Type B pancreatic cell (in vitro differentiated cells): ENCODE data around the gene SPATA9. TPM values are rescaled to one million over a fixed set of nuclear protein-coding genes. Genes with fewer than 3 reads are reported as not detected.

Experiments used
- DNase-seq: peaks from one replicate; pipeline ENCODE4 v3.0.0; 2021; ENCODE audit warnings: mixed read lengths; ENCODE audit not compliant: unreplicated experiment; ENCODE audit errors: extremely low spot score
- H3K27ac Mint-ChIP-seq: 2 replicates; pipeline ENCODE4 v1.8.0; 2021; ENCODE audit warnings: mild to moderate bottlenecking, mixed read lengths
- H3K27me3 Mint-ChIP-seq: 2 replicates; pipeline ENCODE4 v1.8.0; 2021; ENCODE audit warnings: mixed read lengths
- H3K36me3 Mint-ChIP-seq: 2 replicates; pipeline ENCODE4 v1.8.0; 2021; ENCODE audit warnings: mixed read lengths
- H3K4me1 Mint-ChIP-seq: one replicate; pipeline ENCODE4 v1.8.0; 2021; ENCODE audit warnings: mixed read lengths; ENCODE audit not compliant: unreplicated experiment
- H3K4me3 Mint-ChIP-seq: 2 replicates; pipeline ENCODE4 v1.8.0; 2021; ENCODE audit warnings: mild to moderate bottlenecking, mixed read lengths
- H3K9me3 Mint-ChIP-seq: 2 replicates; pipeline ENCODE4 v1.8.0; 2021; ENCODE audit warnings: mixed read lengths
- CTCF ChIP-seq: fragments of 200-600 bp; sonication (generic); conservative IDR thresholded peaks from 2 replicates; pipeline ENCODE4 v1.5.0; 2021; ENCODE audit warnings: antibody characterized with exemption, mild to moderate bottlenecking
- total RNA-seq: library from RNA; stranded (reverse); gene quantifications from 2 replicates; pipeline ENCODE4 v1.2.1, GENCODE V29; 2021; ENCODE audit warnings: low replicate concordance

The SPATA9 gene
- total RNA-seq, 1 donor from 2014 or later, result 0.29 TPM

GRCh38 chr5:95720094-95720786 is 37.4 kb upstream of the SPATA9 start:
- Mint-ChIP-seq H3K27me3 (no peaks in the 10 kb centered on the region), H3K4me1 (peaks cover 20% of the 10 kb centered on the region), H3K4me3 (no peak overlapping the region), H3K36me3 (no peaks in the 10 kb centered on the region), H3K9me3 (no peaks in the 10 kb centered on the region), H3K27ac (no peak overlapping the region)
- no peak for DNase-seq
- TF ChIP-seq CTCF, result no peak

GRCh38 chr5:95718738-95719137 is 35.9 kb upstream of the SPATA9 start:
- no peaks in the 10 kb centered on the region for H3K27me3 Mint-ChIP-seq
- H3K4me3 Mint-ChIP-seq, result no peak overlapping the region
- H3K9me3 Mint-ChIP-seq, result no peaks in the 10 kb centered on the region
- H3K27ac Mint-ChIP-seq, result no peak overlapping the region
- peaks cover 19% of the 10 kb centered on the region for H3K4me1 Mint-ChIP-seq
- DNase-seq, result no peak
- TF ChIP-seq CTCF, result no peak
- no peaks in the 10 kb centered on the region for H3K36me3 Mint-ChIP-seq

- no peaks in the 10 kb centered on the region for H3K27me3 Mint-ChIP-seq
- no peak for TF ChIP-seq CTCF
- no peak for DNase-seq
- H3K4me1 Mint-ChIP-seq, result peaks cover 15% of the 10 kb centered on the region
- H3K27ac Mint-ChIP-seq, result no peak overlapping the region
- H3K36me3 Mint-ChIP-seq, result no peaks in the 10 kb centered on the region
- H3K4me3 Mint-ChIP-seq, result no peak overlapping the region
- no peaks in the 10 kb centered on the region for H3K9me3 Mint-ChIP-seq
These were observed 35.4 kb upstream of the SPATA9 start for GRCh38 chr5:95718203-95718602.

GRCh38 chr5:95717439-95717838 is 34.6 kb upstream of the SPATA9 start:
- no peak overlapping the region for H3K4me3 Mint-ChIP-seq
- no peak for TF ChIP-seq CTCF
- DNase-seq, result no peak
- H3K36me3 Mint-ChIP-seq, result no peaks in the 10 kb centered on the region
- H3K9me3 Mint-ChIP-seq, result peaks cover under 1% of the 10 kb centered on the region
- H3K4me1 Mint-ChIP-seq, result peaks cover 16% of the 10 kb centered on the region
- no peaks in the 10 kb centered on the region for H3K27me3 Mint-ChIP-seq
- no peak overlapping the region for H3K27ac Mint-ChIP-seq

GRCh38 chr5:95715799-95716461 is 33.1 kb upstream of the SPATA9 start:
- Mint-ChIP-seq H3K4me3 (no peak overlapping the region), H3K9me3 (peaks cover 4% of the 10 kb centered on the region), H3K36me3 (no peaks in the 10 kb centered on the region), H3K27me3 (peaks cover 3% of the 10 kb centered on the region), H3K4me1 (peaks cover 11% of the 10 kb centered on the region), H3K27ac (no peak overlapping the region)
- DNase-seq, result no peak
- no peak for TF ChIP-seq CTCF
